Dendritic cell treated with granulocyte-macrophage colony-stimulating factor and Interleukin-4, amounts not matched to agents 40 ng/mL and 50 ng/mL, for 4 days (primary cell): Measurements from ENCODE around the gene CHIC1.
"Not testable (repeated sequence)": the region's sequence is repeated elsewhere in the genome, so short reads cannot be mapped to it uniquely, and the experiment has no call there.

Experiments
- H3K27ac Mint-ChIP-seq: one replicate; pipeline ENCODE4 v1.8.0; 2022; ENCODE audit warnings: mild to moderate bottlenecking, mixed read lengths
- H3K27me3 Mint-ChIP-seq: one replicate; pipeline ENCODE4 v1.8.0; 2022; ENCODE audit warnings: mild to moderate bottlenecking, mixed read lengths
- H3K36me3 Mint-ChIP-seq: one replicate; pipeline ENCODE4 v1.8.0; 2022; ENCODE audit warnings: low read depth, mixed read lengths
- H3K4me1 Mint-ChIP-seq: one replicate; pipeline ENCODE4 v1.8.0; 2022; ENCODE audit warnings: low read depth, mixed read lengths
- H3K4me3 Mint-ChIP-seq: one replicate; pipeline ENCODE4 v1.8.0; 2022; ENCODE audit warnings: mild to moderate bottlenecking, moderate library complexity, mixed read lengths
- H3K9me3 Mint-ChIP-seq: one replicate; pipeline ENCODE4 v1.8.0; 2022; ENCODE audit warnings: mixed read lengths
- intact Hi-C: fragments of 100-400 bp; cut with micrococcal nuclease; formaldehyde crosslinking; loops from one replicate; pipeline ENCODE4 v1.15.0; 2022

CHIC1 gene

GRCh38 chrX:73562984-73563737 lies at the start of gene CHIC1:
CHIC1 (plus strand) TSS chrX:73563197; CDS start chrX:73563285, 88 bp downstream.
- Mint-ChIP-seq H3K4me1 (peaks cover 10% of the 10 kb centered on the region), H3K9me3 (no peaks in the 10 kb centered on the region), H3K36me3 (peaks cover 8% of the 10 kb centered on the region), H3K27ac (peak within 1 kb of the TSS; percentile 78), H3K27me3 (peaks cover 2% of the 10 kb centered on the region), H3K4me3 (peak within 1 kb of the TSS; percentile 87)
- intact Hi-C loops = no loop called here

- H3K36me3 Mint-ChIP-seq, H3K27me3 Mint-ChIP-seq, H3K27ac Mint-ChIP-seq, H3K4me3 Mint-ChIP-seq, H3K4me1 Mint-ChIP-seq, intact Hi-C loops, H3K9me3 Mint-ChIP-seq: not testable (repeated sequence)
Measured at GRCh38 chrX:73522823-73523222, 40.2 kb upstream of the CHIC1 start.

- intact Hi-C loops = no loop called here
- Mint-ChIP-seq H3K27me3 (no peaks in the 10 kb centered on the region), H3K4me3 (no peak overlapping the region), H3K4me1 (no peaks in the 10 kb centered on the region), H3K27ac (no peak overlapping the region), H3K36me3 (no peaks in the 10 kb centered on the region), H3K9me3 (peaks cover 29% of the 10 kb centered on the region)
Measured at GRCh38 chrX:73524906-73525305, 38.1 kb upstream of the CHIC1 start.

- peaks cover 41% of the 10 kb centered on the region for H3K9me3 Mint-ChIP-seq
- H3K4me3 Mint-ChIP-seq = no peak overlapping the region
- H3K36me3 Mint-ChIP-seq = no peaks in the 10 kb centered on the region
- no peaks in the 10 kb centered on the region for H3K27me3 Mint-ChIP-seq
- intact Hi-C loops = no loop called here
- H3K4me1 Mint-ChIP-seq = no peaks in the 10 kb centered on the region
- no peak overlapping the region for H3K27ac Mint-ChIP-seq
Measured at GRCh38 chrX:73525928-73526690, 36.9 kb upstream of the CHIC1 start.

GRCh38 chrX:73531655-73532054 lies 31.3 kb upstream of the CHIC1 start:
- H3K9me3 Mint-ChIP-seq = peaks cover 68% of the 10 kb centered on the region
- intact Hi-C loops, H3K4me3 Mint-ChIP-seq, H3K4me1 Mint-ChIP-seq, H3K27me3 Mint-ChIP-seq, H3K36me3 Mint-ChIP-seq, H3K27ac Mint-ChIP-seq: not testable (repeated sequence)

GRCh38 chrX:73556159-73556558 lies 6.8 kb upstream of the CHIC1 start:
- Mint-ChIP-seq H3K9me3 (no peaks in the 10 kb centered on the region), H3K27me3 (no peaks in the 10 kb centered on the region), H3K36me3 (no peaks in the 10 kb centered on the region), H3K4me3 (no peak overlapping the region), H3K27ac (no peak overlapping the region), H3K4me1 (no peaks in the 10 kb centered on the region)
- intact Hi-C loops = no loop called here

- H3K36me3 Mint-ChIP-seq = peaks cover 8% of the 10 kb centered on the region
- peaks cover 10% of the 10 kb centered on the region for H3K4me1 Mint-ChIP-seq
- intact Hi-C loops = no loop called here
- peaks cover 2% of the 10 kb centered on the region for H3K27me3 Mint-ChIP-seq
- no peak overlapping the region for H3K27ac Mint-ChIP-seq
- H3K9me3 Mint-ChIP-seq = no peaks in the 10 kb centered on the region
- no peak overlapping the region for H3K4me3 Mint-ChIP-seq
Measured at GRCh38 chrX:73561801-73562200, 1.2 kb upstream of the CHIC1 start.

- intact Hi-C loops = no loop called here
- Mint-ChIP-seq H3K4me1 (peaks cover 10% of the 10 kb centered on the region), H3K4me3 (peak overlapping the region; percentile 87), H3K27me3 (peaks cover 2% of the 10 kb centered on the region), H3K27ac (no peak overlapping the region), H3K36me3 (peaks cover 8% of the 10 kb centered on the region), H3K9me3 (no peaks in the 10 kb centered on the region)
Measured at GRCh38 chrX:73562458-73562857, 539 bp upstream of the CHIC1 start.

- intact Hi-C loops = no loop called here
- peaks cover 8% of the 10 kb centered on the region for H3K36me3 Mint-ChIP-seq
- peak overlapping the region; percentile 78 for H3K27ac Mint-ChIP-seq
- H3K4me1 Mint-ChIP-seq = peaks cover 10% of the 10 kb centered on the region
- peak overlapping the region; percentile 87 for H3K4me3 Mint-ChIP-seq
- peaks cover 2% of the 10 kb centered on the region for H3K27me3 Mint-ChIP-seq
- H3K9me3 Mint-ChIP-seq = no peaks in the 10 kb centered on the region
Measured at GRCh38 chrX:73563738-73564068, 706 bp downstream of the CHIC1 start.

GRCh38 chrX:73577361-73577760 lies 14.4 kb downstream of the CHIC1 start:
- no peak overlapping the region for H3K4me3 Mint-ChIP-seq
- no peaks in the 10 kb centered on the region for H3K4me1 Mint-ChIP-seq
- no peaks in the 10 kb centered on the region for H3K36me3 Mint-ChIP-seq
- H3K27me3 Mint-ChIP-seq = no peaks in the 10 kb centered on the region
- no peaks in the 10 kb centered on the region for H3K9me3 Mint-ChIP-seq
- intact Hi-C loops = no loop called here
- no peak overlapping the region for H3K27ac Mint-ChIP-seq

GRCh38 chrX:73581002-73581628 lies 18.1 kb downstream of the CHIC1 start:
- Mint-ChIP-seq H3K9me3 (no peaks in the 10 kb centered on the region), H3K4me3 (no peak overlapping the region), H3K4me1 (no peaks in the 10 kb centered on the region), H3K27ac (no peak overlapping the region), H3K36me3 (no peaks in the 10 kb centered on the region), H3K27me3 (no peaks in the 10 kb centered on the region)
- intact Hi-C loops = no loop called here

- H3K4me1 Mint-ChIP-seq, H3K36me3 Mint-ChIP-seq, H3K9me3 Mint-ChIP-seq, H3K27me3 Mint-ChIP-seq, H3K4me3 Mint-ChIP-seq, H3K27ac Mint-ChIP-seq, intact Hi-C loops: not testable (repeated sequence)
Measured at GRCh38 chrX:73597758-73598157, 34.8 kb downstream of the CHIC1 start.

GRCh38 chrX:73615022-73615421 lies 52.0 kb downstream of the CHIC1 start:
- Mint-ChIP-seq H3K4me3 (no peak overlapping the region), H3K27ac (no peak overlapping the region)

GRCh38 chrX:73641669-73642068 lies 78.7 kb downstream of the CHIC1 start:
- H3K4me3 Mint-ChIP-seq, intact Hi-C loops, H3K27me3 Mint-ChIP-seq, H3K4me1 Mint-ChIP-seq, H3K27ac Mint-ChIP-seq, H3K36me3 Mint-ChIP-seq: not testable (repeated sequence)
- H3K9me3 Mint-ChIP-seq = peaks cover 39% of the 10 kb centered on the region

More at GRCh38 chrX:73615022-73615421, 52.0 kb downstream of the CHIC1 start:
- peaks cover 9% of the 10 kb centered on the region for H3K36me3 Mint-ChIP-seq
- H3K27me3 Mint-ChIP-seq = no peaks in the 10 kb centered on the region
- H3K9me3 Mint-ChIP-seq = peaks cover 53% of the 10 kb centered on the region
- intact Hi-C loops = no loop called here
- no peaks in the 10 kb centered on the region for H3K4me1 Mint-ChIP-seq
